SK-N-SH treated with all-trans-retinoic acid at 6 μM for 48 hours (cell line): ENCODE results near the gene OR56B4.

Experiments
- ARNTL ChIP-seq: fragments of 450-650 bp; formaldehyde crosslinking; IDR thresholded peaks from 2 replicates; pipeline ENCODE4 v1.5.0; 2020; ENCODE audit warnings: low read depth, mild to moderate bottlenecking, moderate library complexity, borderline replicate concordance
- BACH2 ChIP-seq: fragments of 250-450 bp; sonication (Bioruptor Pico); IDR thresholded peaks from 2 replicates; pipeline ENCODE4 v1.9.0; 2021; ENCODE audit warnings: mild to moderate bottlenecking, borderline replicate concordance
- CSRNP3 ChIP-seq: fragments of 250-450 bp; sonication (Bioruptor Pico); IDR thresholded peaks from 2 replicates; pipeline ENCODE4 v1.5.1; 2021; ENCODE audit warnings: mild to moderate bottlenecking, moderate library complexity
- OSR1 ChIP-seq: fragments of 250-450 bp; sonication (Bioruptor Pico); IDR thresholded peaks from 2 replicates; pipeline ENCODE4 v1.8.0; 2022; ENCODE audit warnings: moderate library complexity, mild to moderate bottlenecking, inconsistent platforms
- PPARA ChIP-seq: fragments of 250-450 bp; sonication (Bioruptor Pico); IDR thresholded peaks from 2 replicates; pipeline ENCODE4 v1.5.0; 2020; ENCODE audit warnings: mild to moderate bottlenecking, borderline replicate concordance
- RARB ChIP-seq: fragments of 250-450 bp; sonication (Bioruptor Pico); IDR thresholded peaks from 2 replicates; pipeline ENCODE4 v1.8.0; 2021; ENCODE audit warnings: mild to moderate bottlenecking, moderate library complexity
- SNAI2 ChIP-seq: fragments of 250-450 bp; sonication (Bioruptor Pico); IDR thresholded peaks from 2 replicates; pipeline ENCODE4 v1.5.0; 2020; ENCODE audit warnings: mild to moderate bottlenecking, moderate library complexity
- TOX ChIP-seq: fragments of 250-450 bp; sonication (Bioruptor Pico); IDR thresholded peaks from 2 replicates; pipeline ENCODE4 v1.8.0; 2021; ENCODE audit warnings: mild to moderate bottlenecking, moderate library complexity, borderline replicate concordance
- TSHZ2 ChIP-seq: fragments of 250-450 bp; sonication (Bioruptor Pico); IDR thresholded peaks from 2 replicates; pipeline ENCODE4 v1.5.0; 2020; ENCODE audit warnings: mild to moderate bottlenecking, moderate library complexity
- ZFP3 ChIP-seq: fragments of 250-450 bp; sonication (Bioruptor Pico); IDR thresholded peaks from 2 replicates; pipeline ENCODE4 v1.5.0; 2020; ENCODE audit warnings: mild to moderate bottlenecking, moderate library complexity
- ZFP30 ChIP-seq: fragments of 450-650 bp; formaldehyde crosslinking; IDR thresholded peaks from 2 replicates; pipeline ENCODE4 v1.5.0; 2022; ENCODE audit warnings: mild to moderate bottlenecking, moderate library complexity
- ZNF70 ChIP-seq: fragments of 450-650 bp; formaldehyde crosslinking; IDR thresholded peaks from 2 replicates; pipeline ENCODE4 v1.5.0; 2020; ENCODE audit warnings: mild to moderate bottlenecking, moderate library complexity
- TF ChIP-seq, protein P1 (sequence below): fragments of 250-450 bp; sonication (Bioruptor Pico); IDR thresholded peaks from 2 replicates; pipeline ENCODE4 v1.8.0; 2020; ENCODE audit warnings: mild to moderate bottlenecking, moderate library complexity, borderline replicate concordance

DNA sequence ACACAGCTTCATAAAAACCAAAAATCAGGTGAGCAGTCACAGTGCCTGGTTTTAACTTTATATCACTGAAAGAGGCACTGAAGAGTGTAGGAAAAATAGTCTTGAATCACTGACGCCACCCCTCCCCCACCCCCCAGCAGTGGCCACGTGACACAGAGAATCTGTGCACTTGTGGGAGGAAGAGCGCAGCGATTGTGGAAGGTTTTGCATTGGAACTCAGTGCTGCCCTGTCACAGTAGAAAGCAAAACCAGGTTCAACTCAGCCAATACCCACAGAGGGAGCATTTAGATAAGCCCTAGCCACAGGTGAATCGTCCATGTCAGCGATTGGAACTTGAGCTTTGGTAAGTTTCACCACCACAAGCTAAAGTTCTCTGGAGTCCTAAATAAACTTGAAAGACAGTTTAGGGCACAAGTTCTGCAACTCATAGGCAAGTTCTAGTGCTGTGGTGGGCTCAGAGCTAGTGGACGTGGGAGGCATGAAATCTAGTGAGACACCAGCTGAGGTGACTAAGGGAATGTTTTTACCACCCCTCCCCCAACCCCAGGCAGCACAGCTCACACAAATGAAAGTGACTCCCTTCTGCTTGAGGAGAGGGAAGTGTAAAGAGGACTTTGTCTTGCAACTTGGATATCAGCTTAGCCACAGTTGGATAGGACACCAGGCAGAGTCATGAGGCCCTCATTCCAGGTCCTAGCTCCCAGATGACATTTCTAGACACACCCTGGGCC is 49.3 kb downstream of the OR56B4 start:
- no peak for TF ChIP-seq RARB (CRISPR knock-in tag)
- TF ChIP-seq ZNF70 (CRISPR knock-in tag) = no peak
- TF ChIP-seq OSR1 = no peak
- TF ChIP-seq ZFP3 (CRISPR knock-in tag) = no peak
- TF ChIP-seq PPARA (CRISPR knock-in tag) = no peak
- no peak for TF ChIP-seq TOX
- no peak for TF ChIP-seq ARNTL (CRISPR knock-in tag)
- TF ChIP-seq, protein P1, sequence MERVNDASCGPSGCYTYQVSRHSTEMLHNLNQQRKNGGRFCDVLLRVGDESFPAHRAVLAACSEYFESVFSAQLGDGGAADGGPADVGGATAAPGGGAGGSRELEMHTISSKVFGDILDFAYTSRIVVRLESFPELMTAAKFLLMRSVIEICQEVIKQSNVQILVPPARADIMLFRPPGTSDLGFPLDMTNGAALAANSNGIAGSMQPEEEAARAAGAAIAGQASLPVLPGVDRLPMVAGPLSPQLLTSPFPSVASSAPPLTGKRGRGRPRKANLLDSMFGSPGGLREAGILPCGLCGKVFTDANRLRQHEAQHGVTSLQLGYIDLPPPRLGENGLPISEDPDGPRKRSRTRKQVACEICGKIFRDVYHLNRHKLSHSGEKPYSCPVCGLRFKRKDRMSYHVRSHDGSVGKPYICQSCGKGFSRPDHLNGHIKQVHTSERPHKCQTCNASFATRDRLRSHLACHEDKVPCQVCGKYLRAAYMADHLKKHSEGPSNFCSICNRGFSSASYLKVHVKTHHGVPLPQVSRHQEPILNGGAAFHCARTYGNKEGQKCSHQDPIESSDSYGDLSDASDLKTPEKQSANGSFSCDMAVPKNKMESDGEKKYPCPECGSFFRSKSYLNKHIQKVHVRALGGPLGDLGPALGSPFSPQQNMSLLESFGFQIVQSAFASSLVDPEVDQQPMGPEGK (CRISPR knock-in tag) = no peak
- no peak for TF ChIP-seq CSRNP3 (CRISPR knock-in tag)
- TF ChIP-seq SNAI2 (CRISPR knock-in tag) = no peak
- no peak for TF ChIP-seq TSHZ2
- no peak for TF ChIP-seq BACH2 (CRISPR knock-in tag)
- TF ChIP-seq ZFP30 (CRISPR knock-in tag) = no peak
